Cardiac muscle cell (in vitro differentiated cells and primary cell): ENCODE data around the gene NACC1. TPM values are rescaled to one million over a fixed set of nuclear protein-coding genes. Genes with fewer than 3 reads are reported as not detected.

Source experiments
- DNase-seq, 2 donors: peaks; one replicate each; pipeline versions ENCODE4 v3.0.0 to v3.0.0-alpha.2; 2010 to 2017; ENCODE audit warnings: low read depth in 1 of 2, low spot score in 1 of 2
- H3K27ac ChIP-seq: fragments of 200-600 bp; sonication (generic); 2 replicates; pipeline ENCODE4 v1.5.1; 2016
- H3K27me3 ChIP-seq: fragments of 200-600 bp; sonication (generic); 2 replicates; pipeline ENCODE4 v1.6.0; 2016; ENCODE audit warnings: control low read depth
- H3K36me3 ChIP-seq: fragments of 200-600 bp; sonication (generic); 2 replicates; pipeline ENCODE4 v1.5.1; 2016; ENCODE audit warnings: control low read depth
- H3K4me1 ChIP-seq: fragments of 200-600 bp; sonication (generic); 2 replicates; pipeline ENCODE4 v1.8.1; 2017; ENCODE audit warnings: low read depth, mild to moderate bottlenecking, mixed run types
- H3K4me3 ChIP-seq: fragments of 200-600 bp; sonication (generic); 2 replicates; pipeline ENCODE4 v1.5.1; 2016; ENCODE audit warnings: mild to moderate bottlenecking
- H3K9me3 ChIP-seq: fragments of 200-600 bp; sonication (generic); 2 replicates; pipeline ENCODE4 v1.5.1; 2017; ENCODE audit warnings: low read depth, mild to moderate bottlenecking, control low read depth
- polyA plus RNA-seq: library from polyadenylated mRNA; unstranded; fragments of >200 nt; fragmentation: Nextera tagmentation; extraction: Ambion mirVana; gene quantifications from 2 replicates; pipeline ENCODE4 v1.2.1, GENCODE V29; 2016
- total RNA-seq: library from RNA; depleted of rRNA; stranded (reverse); fragments of >200 nt; gene quantifications from 2 replicates; pipeline ENCODE4 v1.2.3, GENCODE V29; 2016
- TF ChIP-seq, protein P1 (sequence below): IDR thresholded peaks from 2 replicates; pipeline ENCODE4 v1.5.1; 2012; ENCODE audit warnings: low read depth, mild to moderate bottlenecking, low read length

The NACC1 gene
- 75.1 and 93.7 TPM in 2 replicates for total RNA-seq
- polyA plus RNA-seq, result 9.8 and 13.3 TPM in 2 replicates

- H3K4me1 ChIP-seq, result peaks cover 11% of the 10 kb centered on the region
- TF ChIP-seq, protein P1, sequence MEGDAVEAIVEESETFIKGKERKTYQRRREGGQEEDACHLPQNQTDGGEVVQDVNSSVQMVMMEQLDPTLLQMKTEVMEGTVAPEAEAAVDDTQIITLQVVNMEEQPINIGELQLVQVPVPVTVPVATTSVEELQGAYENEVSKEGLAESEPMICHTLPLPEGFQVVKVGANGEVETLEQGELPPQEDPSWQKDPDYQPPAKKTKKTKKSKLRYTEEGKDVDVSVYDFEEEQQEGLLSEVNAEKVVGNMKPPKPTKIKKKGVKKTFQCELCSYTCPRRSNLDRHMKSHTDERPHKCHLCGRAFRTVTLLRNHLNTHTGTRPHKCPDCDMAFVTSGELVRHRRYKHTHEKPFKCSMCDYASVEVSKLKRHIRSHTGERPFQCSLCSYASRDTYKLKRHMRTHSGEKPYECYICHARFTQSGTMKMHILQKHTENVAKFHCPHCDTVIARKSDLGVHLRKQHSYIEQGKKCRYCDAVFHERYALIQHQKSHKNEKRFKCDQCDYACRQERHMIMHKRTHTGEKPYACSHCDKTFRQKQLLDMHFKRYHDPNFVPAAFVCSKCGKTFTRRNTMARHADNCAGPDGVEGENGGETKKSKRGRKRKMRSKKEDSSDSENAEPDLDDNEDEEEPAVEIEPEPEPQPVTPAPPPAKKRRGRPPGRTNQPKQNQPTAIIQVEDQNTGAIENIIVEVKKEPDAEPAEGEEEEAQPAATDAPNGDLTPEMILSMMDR, result no peak
- no peaks in the 10 kb centered on the region for H3K27me3 ChIP-seq
Measured at GRCh38 chr19:13117772-13118423, at the start of gene NACC1. TSS of gene NACC1 (plus strand) at chr19:13118264. CDS start at chr19:13135208, 16,944 bp downstream.

DNA sequence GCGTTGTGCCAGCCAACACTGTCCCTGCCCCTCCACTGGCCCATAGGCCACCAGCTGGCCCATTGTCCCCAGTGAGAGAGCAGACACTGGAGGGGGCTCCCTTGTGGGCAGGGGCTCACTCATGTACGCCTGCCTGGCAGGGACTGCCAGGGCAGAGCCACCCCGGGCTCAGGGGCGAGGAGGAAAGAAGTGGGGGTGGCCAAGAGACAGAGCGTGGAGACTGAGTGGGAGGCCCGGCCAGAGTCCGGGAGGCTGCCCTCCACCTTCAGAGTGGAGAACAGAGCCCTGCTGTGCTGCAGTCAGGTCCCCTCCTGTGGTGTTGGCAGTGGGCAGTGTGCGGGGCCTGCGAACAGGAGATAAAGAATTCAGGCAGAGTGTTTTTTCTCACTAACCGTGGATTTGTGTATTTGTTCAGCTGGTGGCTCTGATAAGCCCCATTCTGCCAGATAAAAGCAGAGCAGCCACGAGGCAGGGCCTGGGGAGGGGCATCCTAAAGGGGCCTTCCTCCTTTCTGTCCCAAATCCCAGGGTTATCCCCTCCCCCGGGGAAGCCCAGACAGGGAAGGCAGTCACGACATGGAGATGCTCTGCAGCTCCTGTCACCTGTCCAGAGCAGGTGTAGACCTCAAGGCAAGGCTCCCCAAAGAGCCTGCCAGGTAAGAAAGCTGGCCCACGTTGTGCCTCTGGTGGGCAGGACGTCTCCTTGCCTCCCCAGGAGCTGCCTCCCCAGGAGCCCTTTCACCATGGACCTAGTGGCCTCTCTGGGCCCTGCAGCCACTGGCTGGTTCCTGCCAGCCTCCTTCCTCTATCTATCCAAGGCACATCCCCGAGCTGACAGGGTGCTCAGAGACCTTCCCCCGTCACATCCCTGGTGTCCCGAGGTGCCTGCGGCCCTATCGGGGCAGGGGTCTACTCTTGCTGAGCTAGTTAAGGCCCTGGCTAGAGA is 48.4 kb upstream of the NACC1 start:
- TF ChIP-seq, protein P1, result peak; percentile 5

More at GRCh38 chr19:13117772-13118423, at the start of gene NACC1:
- peak within 1 kb of the TSS; percentile 89 for H3K27ac ChIP-seq
- H3K9me3 ChIP-seq, result no peaks in the 10 kb centered on the region
- DNase-seq, result peak; percentile 94 to 95
- peaks cover 5% of the 10 kb centered on the region for H3K36me3 ChIP-seq
- peak within 1 kb of the TSS; percentile 99 for H3K4me3 ChIP-seq

GRCh38 chr19:13070425-13071140 is 47.5 kb upstream of the NACC1 start:
- Histone ChIP-seq H3K9me3 (no peaks in the 10 kb centered on the region), H3K27ac (no peak overlapping the region), H3K27me3 (peaks cover 78% of the 10 kb centered on the region), H3K4me3 (no peak overlapping the region), H3K4me1 (no peaks in the 10 kb centered on the region), H3K36me3 (no peaks in the 10 kb centered on the region)
- no peak for DNase-seq
- TF ChIP-seq, protein P1, result no peak

More for the DNA sequence above, 48.4 kb upstream of the NACC1 start:
- peak in 1 of 2 donors; percentile 44 for DNase-seq
- Histone ChIP-seq H3K4me3 (no peak overlapping the region), H3K4me1 (no peaks in the 10 kb centered on the region), H3K27me3 (peaks cover 86% of the 10 kb centered on the region), H3K9me3 (no peaks in the 10 kb centered on the region), H3K27ac (no peak overlapping the region), H3K36me3 (no peaks in the 10 kb centered on the region)

DNA sequence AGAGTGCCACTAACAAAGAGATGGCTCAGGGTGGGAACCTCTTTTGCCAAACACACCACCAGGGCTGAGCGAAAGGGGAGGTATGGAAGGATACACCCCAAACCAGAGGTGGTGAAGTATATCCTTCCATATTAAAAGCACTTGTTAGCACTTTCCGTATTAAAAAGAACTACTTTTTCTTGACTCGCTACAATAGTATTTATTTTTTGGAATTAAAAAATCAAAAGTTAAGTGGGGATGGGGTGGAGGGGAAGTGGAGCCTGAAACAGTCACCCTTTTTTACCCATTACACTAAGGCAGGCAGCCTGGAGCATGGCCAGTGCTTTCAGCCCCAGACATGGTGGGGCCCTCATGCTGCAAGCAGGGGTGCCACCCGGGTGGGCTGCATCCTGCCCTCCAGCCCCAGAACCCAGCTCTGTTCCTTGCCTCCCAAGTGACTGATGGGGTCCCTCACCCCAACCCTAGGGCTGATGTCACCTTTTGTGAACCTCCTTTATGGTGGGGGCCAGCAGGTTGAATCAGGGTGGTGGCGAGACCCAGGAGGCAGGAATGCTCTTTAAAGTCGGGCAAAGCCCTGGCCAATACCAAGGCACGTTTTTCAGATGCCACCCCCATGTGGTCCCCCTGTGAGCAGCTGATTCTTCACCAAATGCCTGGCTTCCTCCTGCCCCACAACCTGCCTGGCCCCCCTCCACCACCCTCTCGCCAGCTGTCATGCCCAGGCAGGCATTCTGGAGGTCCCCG is 46.4 kb upstream of the NACC1 start:
- Histone ChIP-seq H3K4me3 (no peak overlapping the region), H3K4me1 (no peaks in the 10 kb centered on the region), H3K27ac (no peak overlapping the region), H3K27me3 (peaks cover 78% of the 10 kb centered on the region), H3K36me3 (no peaks in the 10 kb centered on the region), H3K9me3 (no peaks in the 10 kb centered on the region)
- no peak for DNase-seq
- TF ChIP-seq, protein P1, result no peak
